Panc1 (cell line): ENCODE measurements around the gene MRPL43. TPM values are rescaled to one million over a fixed set of nuclear protein-coding genes. Genes with fewer than 3 reads are reported as not detected.

Experiments
- ATAC-seq: fragments of 200-7000 bp; cut with Tn5 transposase; 2 replicates; pipeline ENCODE4 v1.9.1; 2020; ENCODE audit warnings: mild to moderate bottlenecking, moderate library complexity
- BruUV-seq: library from RNA; stranded (reverse); fragments of 400-500 nt; replicated peaks from 2 replicates; lab custom pipeline; 2021; lab: Mats Ljungman, UMichigan
- CTCF ChIA-PET: fragments of 300-600 bp; sonication (Branson Sonifier 250); formaldehyde crosslinking; loops from one replicate; lab custom pipeline; 2022; ENCODE audit warnings: antibody characterized with exemption; lab: Charles Lee
- POLR2A ChIA-PET: fragments of 300-600 bp; sonication (Branson Sonifier 250); formaldehyde crosslinking; loops from one replicate; lab custom pipeline; 2022; ENCODE audit warnings: antibody characterized with exemption; lab: Charles Lee
- DNase-seq: peaks from one replicate; pipeline ENCODE4 v3.0.0-alpha.2; 2010; ENCODE audit warnings: low read depth, low spot score
- H3K27ac ChIP-seq: 2 replicates; pipeline ENCODE4 v1.5.1; 2011; ENCODE audit warnings: mild to moderate bottlenecking, low read length, inconsistent platforms
- H3K27me3 ChIP-seq: fragments of 200-500 bp; sonication (Bioruptor generic); 2 replicates; pipeline ENCODE4 v1.6.0; 2014; ENCODE audit warnings: low read length, inconsistent platforms; ENCODE audit not compliant: control insufficient read depth, insufficient read depth
- H3K36me3 ChIP-seq: fragments of 200-500 bp; sonication (Bioruptor generic); 2 replicates; pipeline ENCODE4 v1.5.1; 2014; ENCODE audit warnings: inconsistent platforms, mild to moderate bottlenecking, low read length, moderate library complexity; ENCODE audit not compliant: control insufficient read depth, insufficient read depth
- H3K4me1 ChIP-seq: 2 replicates; pipeline ENCODE4 v1.5.1; 2011; ENCODE audit warnings: inconsistent platforms, mild to moderate bottlenecking, low read length, moderate library complexity; ENCODE audit not compliant: control insufficient read depth, insufficient read depth
- H3K4me3 ChIP-seq, 2 experiments: 2 replicates each; pipeline ENCODE4 v1.5.1; 2011 to 2012; ENCODE audit warnings: low read depth in 2 of 2, low read length in 2 of 2, mild to moderate bottlenecking in 2 of 2, inconsistent platforms in 1 of 2, moderate library complexity in 1 of 2
- H3K9me3 ChIP-seq: fragments of 200-500 bp; sonication (Bioruptor generic); 2 replicates; pipeline ENCODE4 v1.5.1; 2014; ENCODE audit warnings: low read depth, mild to moderate bottlenecking, inconsistent platforms, low read length, moderate library complexity; ENCODE audit not compliant: control insufficient read depth, insufficient read depth
- POLR2AphosphoS5 ChIP-seq: IDR thresholded peaks from 2 replicates; pipeline ENCODE4 v1.6.1; 2012; ENCODE audit warnings: mild to moderate bottlenecking, low read depth, low read length, moderate library complexity
- SIN3A ChIP-seq: IDR thresholded peaks from 2 replicates; pipeline ENCODE4 v1.6.1; 2012; ENCODE audit warnings: low read depth, mild to moderate bottlenecking, low read length, moderate library complexity, borderline replicate concordance; ENCODE audit not compliant: insufficient read depth
- TCF7L2 ChIP-seq: IDR thresholded peaks from 2 replicates; pipeline ENCODE4 v1.6.1; 2011; ENCODE audit warnings: mild to moderate bottlenecking, low read depth, low read length, inconsistent platforms
- in situ Hi-C: cut with HindIII; loops from 2 replicates; pipeline ENCODE4 v1.10.0; 2016; ENCODE audit warnings: low sequenced_read_pairs, low pct_unique_long_range_greater_than_20kb
- intact Hi-C: fragments of 100-400 bp; cut with micrococcal nuclease; formaldehyde crosslinking; loops from one replicate; pipeline ENCODE4 v1.10.0; 2022; ENCODE audit not compliant: unreplicated experiment
- total RNA-seq: library from RNA; stranded (reverse); gene quantifications from one replicate; pipeline ENCODE4 v1.2.1, GENCODE V29; 2021; ENCODE audit not compliant: unreplicated experiment
- TF ChIP-seq, protein P1 (sequence below): fragments of 450-650 bp; IDR thresholded peaks from 2 replicates; pipeline ENCODE4 v1.5.1; 2017; ENCODE audit warnings: mild to moderate bottlenecking
- TF ChIP-seq, protein P2 (sequence below), 2 experiments: IDR thresholded peaks; 2 replicates each; pipeline ENCODE4 v1.6.1; 2011 to 2012; ENCODE audit warnings: low read depth in 2 of 2, control low read depth in 1 of 2, low read length in 1 of 2, mild to moderate bottlenecking in 1 of 2, moderate library complexity in 1 of 2; ENCODE audit not compliant: insufficient read depth in 1 of 2

MRPL43 gene
- total RNA-seq, 1 experiment from 2014 or later: 108 TPM

DNA sequence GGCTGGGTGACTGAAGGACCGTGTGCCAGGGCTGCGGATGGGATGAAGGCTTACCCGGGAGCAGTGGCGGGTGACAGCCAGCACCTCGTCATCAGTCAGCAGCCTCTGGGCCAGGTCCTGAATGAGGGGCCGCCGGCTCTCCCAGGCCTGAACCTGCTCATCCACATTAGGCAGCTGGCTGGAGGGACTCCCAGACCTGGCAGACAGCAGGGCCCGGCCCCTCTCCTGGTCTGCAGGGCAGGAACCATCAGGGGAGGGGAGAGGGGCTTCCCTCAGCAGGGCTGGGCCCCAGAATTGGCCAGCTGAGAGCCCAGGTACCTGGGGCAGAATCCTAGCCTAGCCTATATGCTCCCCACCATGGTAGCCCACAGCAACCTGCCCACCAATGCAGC lies 28.3 kb upstream of the MRPL43 start:
- H3K4me3 ChIP-seq: no peak overlapping the region
- no peaks in the 10 kb centered on the region for H3K36me3 ChIP-seq
- TF ChIP-seq POLR2AphosphoS5 (no peak), TCF7L2 (no peak), SIN3A (no peak)
- TF ChIP-seq, protein P1, sequence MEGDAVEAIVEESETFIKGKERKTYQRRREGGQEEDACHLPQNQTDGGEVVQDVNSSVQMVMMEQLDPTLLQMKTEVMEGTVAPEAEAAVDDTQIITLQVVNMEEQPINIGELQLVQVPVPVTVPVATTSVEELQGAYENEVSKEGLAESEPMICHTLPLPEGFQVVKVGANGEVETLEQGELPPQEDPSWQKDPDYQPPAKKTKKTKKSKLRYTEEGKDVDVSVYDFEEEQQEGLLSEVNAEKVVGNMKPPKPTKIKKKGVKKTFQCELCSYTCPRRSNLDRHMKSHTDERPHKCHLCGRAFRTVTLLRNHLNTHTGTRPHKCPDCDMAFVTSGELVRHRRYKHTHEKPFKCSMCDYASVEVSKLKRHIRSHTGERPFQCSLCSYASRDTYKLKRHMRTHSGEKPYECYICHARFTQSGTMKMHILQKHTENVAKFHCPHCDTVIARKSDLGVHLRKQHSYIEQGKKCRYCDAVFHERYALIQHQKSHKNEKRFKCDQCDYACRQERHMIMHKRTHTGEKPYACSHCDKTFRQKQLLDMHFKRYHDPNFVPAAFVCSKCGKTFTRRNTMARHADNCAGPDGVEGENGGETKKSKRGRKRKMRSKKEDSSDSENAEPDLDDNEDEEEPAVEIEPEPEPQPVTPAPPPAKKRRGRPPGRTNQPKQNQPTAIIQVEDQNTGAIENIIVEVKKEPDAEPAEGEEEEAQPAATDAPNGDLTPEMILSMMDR: no peak
- TF ChIP-seq, protein P2, sequence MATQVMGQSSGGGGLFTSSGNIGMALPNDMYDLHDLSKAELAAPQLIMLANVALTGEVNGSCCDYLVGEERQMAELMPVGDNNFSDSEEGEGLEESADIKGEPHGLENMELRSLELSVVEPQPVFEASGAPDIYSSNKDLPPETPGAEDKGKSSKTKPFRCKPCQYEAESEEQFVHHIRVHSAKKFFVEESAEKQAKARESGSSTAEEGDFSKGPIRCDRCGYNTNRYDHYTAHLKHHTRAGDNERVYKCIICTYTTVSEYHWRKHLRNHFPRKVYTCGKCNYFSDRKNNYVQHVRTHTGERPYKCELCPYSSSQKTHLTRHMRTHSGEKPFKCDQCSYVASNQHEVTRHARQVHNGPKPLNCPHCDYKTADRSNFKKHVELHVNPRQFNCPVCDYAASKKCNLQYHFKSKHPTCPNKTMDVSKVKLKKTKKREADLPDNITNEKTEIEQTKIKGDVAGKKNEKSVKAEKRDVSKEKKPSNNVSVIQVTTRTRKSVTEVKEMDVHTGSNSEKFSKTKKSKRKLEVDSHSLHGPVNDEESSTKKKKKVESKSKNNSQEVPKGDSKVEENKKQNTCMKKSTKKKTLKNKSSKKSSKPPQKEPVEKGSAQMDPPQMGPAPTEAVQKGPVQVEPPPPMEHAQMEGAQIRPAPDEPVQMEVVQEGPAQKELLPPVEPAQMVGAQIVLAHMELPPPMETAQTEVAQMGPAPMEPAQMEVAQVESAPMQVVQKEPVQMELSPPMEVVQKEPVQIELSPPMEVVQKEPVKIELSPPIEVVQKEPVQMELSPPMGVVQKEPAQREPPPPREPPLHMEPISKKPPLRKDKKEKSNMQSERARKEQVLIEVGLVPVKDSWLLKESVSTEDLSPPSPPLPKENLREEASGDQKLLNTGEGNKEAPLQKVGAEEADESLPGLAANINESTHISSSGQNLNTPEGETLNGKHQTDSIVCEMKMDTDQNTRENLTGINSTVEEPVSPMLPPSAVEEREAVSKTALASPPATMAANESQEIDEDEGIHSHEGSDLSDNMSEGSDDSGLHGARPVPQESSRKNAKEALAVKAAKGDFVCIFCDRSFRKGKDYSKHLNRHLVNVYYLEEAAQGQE (IDR thresholded peaks at IDR 0.05; ENCODE audit: insufficient read depth in 1 of 2, low read depth in 2 of 2, low read length in 1 of 2): no peak
- peaks cover 18% of the 10 kb centered on the region for H3K4me1 ChIP-seq
- ChIA-PET POLR2A (no interaction called here), CTCF (interaction anchor here (0.6 to 2.4 kb wide), 4 partner anchors 17 to 88 kb away, joined by 3 to 11 read pairs (median 4); no protein-coding TSS in a partner anchor)
- ATAC-seq (no peak), DNase-seq (no peak)
- no peaks in the 10 kb centered on the region for H3K9me3 ChIP-seq
- BruUV-seq: no TSS peak
- in situ Hi-C loops: no loop called here
- intact Hi-C loops: no loop called here
- H3K27me3 ChIP-seq: no peaks in the 10 kb centered on the region
- H3K27ac ChIP-seq: no peak overlapping the region

DNA sequence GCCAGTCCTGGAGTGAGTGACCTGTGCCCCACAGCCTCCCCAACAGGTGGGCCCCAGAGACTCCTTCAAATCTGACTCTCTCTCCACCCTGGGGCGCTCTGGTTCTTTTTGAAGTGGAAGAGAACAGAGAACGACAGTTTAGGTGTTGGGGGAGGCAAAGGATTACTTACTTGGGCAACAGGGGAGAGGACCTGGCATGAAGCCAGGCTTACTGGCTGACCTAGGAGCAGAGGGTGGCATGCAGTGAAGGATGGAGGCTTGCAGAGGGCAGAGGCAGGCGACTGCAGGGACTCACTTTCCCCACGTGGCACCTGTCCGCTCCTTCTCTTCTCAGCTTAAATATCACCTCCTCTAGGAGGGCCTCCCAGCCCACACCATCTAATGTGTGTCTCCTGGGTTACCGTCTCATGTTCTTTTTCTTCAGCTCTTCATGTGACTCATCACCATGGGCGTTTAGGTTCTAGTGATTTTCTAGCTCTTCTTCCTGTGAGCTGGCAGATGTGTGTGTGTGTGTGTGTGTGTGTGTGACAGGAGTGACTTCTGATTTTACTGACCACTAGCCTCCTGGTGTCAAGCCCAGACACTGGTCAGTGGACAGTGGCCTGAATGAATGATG lies 27.8 kb upstream of the MRPL43 start:
- H3K36me3 ChIP-seq: no peaks in the 10 kb centered on the region
- no peak overlapping the region for H3K27ac ChIP-seq
- H3K9me3 ChIP-seq: no peaks in the 10 kb centered on the region
- no TSS peak for BruUV-seq
- peaks cover 18% of the 10 kb centered on the region for H3K4me1 ChIP-seq
- H3K4me3 ChIP-seq: no peak overlapping the region
- POLR2A ChIA-PET: interaction anchor here (0.6 to 1.0 kb wide), 2 partner anchors 10 to 17 kb away, joined by 3 to 5 read pairs; no protein-coding TSS in a partner anchor
- no peak for ATAC-seq
- DNase-seq: no peak
- in situ Hi-C loops (no loop called here), intact Hi-C loops (loop anchor here (1.0 kb wide), 1 partner anchor 21 kb away; no protein-coding TSS in a partner anchor)
- no peak for TF ChIP-seq SIN3A
- CTCF ChIA-PET: interaction anchor here (0.6 to 2.4 kb wide), 15 partner anchors 12 to 136 kb away, joined by 3 to 11 read pairs (median 4); partner anchors contain the start of genes LZTS2, PDZD7 and SFXN3
- no peaks in the 10 kb centered on the region for H3K27me3 ChIP-seq
